Measurements from ENCODE around the gene ARHGAP40. TPM values are rescaled to one million over a fixed set of nuclear protein-coding genes. Genes with fewer than 3 reads are reported as not detected.

ARHGAP40 gene
- total and polyA plus RNA-seq, 2 of the 13 experiments (the other 11 are each of a cell fraction or from before 2014, with no cell fraction given), result 0.75 to 2.1 TPM

DNA sequence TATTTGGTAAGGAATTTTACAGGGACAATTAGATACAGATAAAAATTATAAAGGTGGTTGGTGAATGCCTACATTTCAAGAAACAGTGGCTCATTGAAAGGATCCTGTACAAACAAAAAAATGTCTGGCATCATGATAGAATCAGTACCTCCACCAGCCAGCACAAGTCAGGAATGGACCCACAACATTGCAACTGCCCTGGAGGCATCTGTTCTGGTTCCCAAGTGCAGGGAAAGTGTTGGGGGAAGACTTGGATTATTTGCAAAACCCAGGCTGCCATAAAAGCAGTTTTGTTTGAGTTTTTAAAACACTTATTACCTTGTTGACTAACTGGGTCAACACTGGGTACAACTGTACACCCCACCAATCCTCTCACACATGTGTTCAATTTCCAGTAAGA, 24.3 kb downstream of the ARHGAP40 start (continued):
- TF ChIP-seq MAZ (IDR thresholded peaks at IDR 0.05; ENCODE audit: borderline replicate concordance, low read depth, low read length), result no peak
- TF ChIP-seq MAZ (CRISPR knock-in tag; IDR thresholded peaks at IDR 0.05; ENCODE audit: low read depth), result no peak

DNA sequence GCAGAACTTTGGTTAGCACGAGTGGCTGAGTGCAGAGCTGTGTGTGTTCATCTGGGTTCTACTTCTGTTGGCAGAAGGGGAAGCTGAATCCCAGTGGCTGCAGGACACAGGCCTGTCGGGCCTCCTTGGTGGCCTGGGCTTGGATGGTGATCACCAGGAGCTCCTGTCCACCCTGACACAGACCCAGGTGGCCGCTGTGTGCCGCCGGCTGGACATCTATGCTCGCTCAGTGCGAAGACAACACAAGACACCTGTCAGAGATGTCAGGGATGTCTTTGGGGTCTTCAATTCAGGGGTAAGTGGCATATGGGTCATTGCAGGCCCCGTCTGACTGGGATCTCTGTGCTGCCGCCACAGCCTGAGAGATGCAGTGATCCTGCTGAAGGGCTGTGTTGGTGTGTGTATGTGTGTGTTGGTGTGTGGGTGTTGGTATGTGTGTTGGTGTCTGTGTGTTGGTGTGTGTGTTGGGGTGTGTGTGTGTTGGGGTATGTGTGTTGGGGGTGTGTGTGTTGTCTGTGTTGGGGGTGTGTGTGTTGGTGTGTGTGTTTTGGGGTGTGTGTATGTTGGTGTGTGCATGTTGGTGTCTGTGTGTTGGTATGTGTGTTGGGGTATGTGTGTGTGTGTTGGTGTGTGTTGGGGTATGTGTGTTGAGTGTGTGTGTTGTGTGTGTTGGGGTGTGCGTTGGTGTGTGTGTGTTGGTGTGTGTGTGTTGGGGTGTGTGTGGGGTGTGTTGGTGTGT, 25.5 kb downstream of the ARHGAP40 start:
- DNase-seq (ENCODE audit: low spot score) (no peak), FAIRE-seq (no peak), ATAC-seq (no peak; the same call in 2 of the 3 replicates)
- POLR2A ChIA-PET, result no interaction called here
- Histone ChIP-seq H3K27ac (ENCODE audit: extremely low read length, insufficient read depth, low read length) (no peak overlapping the region), H3K4me1 (ENCODE audit: insufficient read depth, low read length) (no peaks in the 10 kb centered on the region), H3K9ac (ENCODE audit: insufficient read depth, low read depth, low read length) (no peak overlapping the region), H3K27me3 (ENCODE audit: control insufficient read depth in 1 of 2, insufficient read depth in 2 of 2, low read length in 2 of 2) (no peaks in the 10 kb centered on the region; a peak in 2 of 5 replicates), H3K79me2 (ENCODE audit: insufficient read depth, low read length) (no peaks in the 10 kb centered on the region), H3K4me3 (replicated peaks in 1 of 3; ENCODE audit: insufficient read depth in 1 of 3, low read depth in 2 of 3, low read length in 3 of 3) (no peak overlapping the region), H3K36me3 (replicated peaks in 1 of 2; ENCODE audit: control insufficient read depth in 1 of 2, insufficient read depth in 2 of 2, low read length in 2 of 2) (no peaks in the 10 kb centered on the region), H3K9me3 (ENCODE audit: low read length) (peaks cover 3% of the 10 kb centered on the region; the same call in 1 of the 2 replicates), H4K20me1 (ENCODE audit: insufficient read depth, low read length) (no peaks in the 10 kb centered on the region), H2AFZ (ENCODE audit: low read length) (no peak overlapping the region), H3K4me2 (ENCODE audit: low read depth, low read length) (no peak overlapping the region)
- CTCF ChIA-PET (ENCODE audit: low intra/inter-chr PET ratio, low total read pairs), result no interaction called here
- in situ Hi-C loops (cut with HindIII; ENCODE audit: extremely low pct_ligation_motif_present, low pct_unique_long_range_greater_than_20kb) (loop anchor here (25.0 kb wide), 1 partner anchor 410 kb away; no protein-coding TSS in a partner anchor), intact Hi-C loops (cut with micrococcal nuclease; ENCODE audit: unreplicated experiment) (no loop called here)
- no TSS peak for BruUV-seq (replicated peaks)
- WGBS (ENCODE audit: low lambda C conversion rate), result 71% methylated on average over 10 of the region's 10 CpGs
- TF ChIP-seq POLR2AphosphoS2 (IDR thresholded peaks at IDR 0.05; ENCODE audit: low read depth, low read length), result no peak
- TF ChIP-seq NONO (IDR thresholded peaks at IDR 0.05), result peak; percentile 58; the same call in 1 of the 2 replicates
- TF ChIP-seq NONO (CRISPR knock-in tag; conservative IDR thresholded peaks at IDR 0.05), result no peak
- TF ChIP-seq KDM4B (CRISPR knock-in tag; IDR thresholded peaks at IDR 0.05), result no peak
- TF ChIP-seq YEATS2 (CRISPR knock-in tag; IDR thresholded peaks at IDR 0.05; ENCODE audit: borderline replicate concordance), result no peak
- peak; percentile 70; the same call in 1 of the 2 replicates for TF ChIP-seq SOX6 (IDR thresholded peaks at IDR 0.05)
- TF ChIP-seq SOX6 (CRISPR knock-in tag; IDR thresholded peaks at IDR 0.05), result no peak
- TF ChIP-seq ATF1 (CRISPR knock-in tag; IDR thresholded peaks at IDR 0.05), result no peak
- TF ChIP-seq, protein P1, sequence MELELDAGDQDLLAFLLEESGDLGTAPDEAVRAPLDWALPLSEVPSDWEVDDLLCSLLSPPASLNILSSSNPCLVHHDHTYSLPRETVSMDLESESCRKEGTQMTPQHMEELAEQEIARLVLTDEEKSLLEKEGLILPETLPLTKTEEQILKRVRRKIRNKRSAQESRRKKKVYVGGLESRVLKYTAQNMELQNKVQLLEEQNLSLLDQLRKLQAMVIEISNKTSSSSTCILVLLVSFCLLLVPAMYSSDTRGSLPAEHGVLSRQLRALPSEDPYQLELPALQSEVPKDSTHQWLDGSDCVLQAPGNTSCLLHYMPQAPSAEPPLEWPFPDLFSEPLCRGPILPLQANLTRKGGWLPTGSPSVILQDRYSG (CRISPR knock-in tag; IDR thresholded peaks at IDR 0.05), result no peak
- TF ChIP-seq ZNF253 (CRISPR knock-in tag; IDR thresholded peaks at IDR 0.05; ENCODE audit: borderline replicate concordance), result no peak
- no peak for TF ChIP-seq ZNF607 (CRISPR knock-in tag; IDR thresholded peaks at IDR 0.05; ENCODE audit: borderline replicate concordance)
- TF ChIP-seq NBN (conservative IDR thresholded peaks at IDR 0.05), result 0 out of 2 replicates have a peak, but pooled peaks have one; percentile 56
- TF ChIP-seq ZNF207 (IDR thresholded peaks at IDR 0.05; ENCODE audit: borderline replicate concordance), result peak; percentile 48; the same call in 1 of the 2 replicates
- no peak for TF ChIP-seq ZNF564 (CRISPR knock-in tag; IDR thresholded peaks at IDR 0.05)
- TF ChIP-seq FOXA1 (IDR thresholded peaks at IDR 0.05), result peak; percentile 48; the same call in 1 of the 2 replicates
- no peak for TF ChIP-seq FOXA1 (CRISPR knock-in tag; IDR thresholded peaks at IDR 0.05)
- TF ChIP-seq ZNF343 (CRISPR knock-in tag; IDR thresholded peaks at IDR 0.05), result no peak
- TF ChIP-seq TAF1 (CRISPR knock-in tag; IDR thresholded peaks at IDR 0.05), result no peak
- TF ChIP-seq POGZ (CRISPR knock-in tag; IDR thresholded peaks at IDR 0.05), result no peak
- TF ChIP-seq ZNF326 (CRISPR knock-in tag; IDR thresholded peaks at IDR 0.05; ENCODE audit: borderline replicate concordance), result no peak
- TF ChIP-seq MEIS2 (CRISPR knock-in tag; IDR thresholded peaks at IDR 0.05), result no peak
- no peak for TF ChIP-seq CCDC6 (CRISPR knock-in tag; IDR thresholded peaks at IDR 0.05)
- TF ChIP-seq ADNP (CRISPR knock-in tag; IDR thresholded peaks at IDR 0.05), result no peak
- no peak for TF ChIP-seq PRMT3 (CRISPR knock-in tag; IDR thresholded peaks at IDR 0.05; ENCODE audit: borderline replicate concordance, low read depth)
